Measurements from ENCODE around the gene TSPAN14.
A peak's percentile ranks its signal among the peaks of the same experiment; 100 is the strongest.

TSPAN14 gene

GRCh38 chr10:80484243-80484642 lies 30.1 kb downstream of the TSPAN14 start:
- no peak for TF ChIP-seq CTCF (IDR thresholded peaks at IDR 0.05; ENCODE audit: poor library complexity, severe bottlenecking)

GRCh38 chr10:80484676-80485075 lies 30.6 kb downstream of the TSPAN14 start:
- H3K4me3 ChIP-seq (ENCODE audit: severe bottlenecking): no peak overlapping the region
- H3K4me1 ChIP-seq (ENCODE audit: insufficient read depth, poor library complexity, severe bottlenecking): peaks cover 39% of the 10 kb centered on the region
- H3K36me3 ChIP-seq (ENCODE audit: low read depth): peaks cover 38% of the 10 kb centered on the region
- no peak for DNase-seq (ENCODE audit: low spot score)
- no peak for TF ChIP-seq CTCF (IDR thresholded peaks at IDR 0.05; ENCODE audit: poor library complexity, severe bottlenecking)
- no peaks in the 10 kb centered on the region for H3K9me3 ChIP-seq (ENCODE audit: severe bottlenecking)
- H3K27ac ChIP-seq (ENCODE audit: poor library complexity, severe bottlenecking): peak overlapping the region; percentile 22
- H3K27me3 ChIP-seq (ENCODE audit: insufficient read depth, poor library complexity, severe bottlenecking): no peaks in the 10 kb centered on the region
- ATAC-seq (ENCODE audit: low read depth): no peak

More at GRCh38 chr10:80484243-80484642, 30.1 kb downstream of the TSPAN14 start:
- Histone ChIP-seq H3K27me3 (ENCODE audit: insufficient read depth, poor library complexity, severe bottlenecking) (no peaks in the 10 kb centered on the region), H3K4me1 (ENCODE audit: insufficient read depth, poor library complexity, severe bottlenecking) (peaks cover 39% of the 10 kb centered on the region), H3K9me3 (ENCODE audit: severe bottlenecking) (no peaks in the 10 kb centered on the region), H3K4me3 (ENCODE audit: severe bottlenecking) (no peak overlapping the region), H3K27ac (ENCODE audit: poor library complexity, severe bottlenecking) (peak overlapping the region; percentile 22), H3K36me3 (ENCODE audit: low read depth) (peaks cover 34% of the 10 kb centered on the region)
- ATAC-seq (ENCODE audit: low read depth) (no peak), DNase-seq (ENCODE audit: low spot score) (no peak)

GRCh38 chr10:80485076-80485945 lies 31.2 kb downstream of the TSPAN14 start:
- H3K4me3 ChIP-seq (ENCODE audit: severe bottlenecking): no peak overlapping the region
- H3K4me1 ChIP-seq (ENCODE audit: insufficient read depth, poor library complexity, severe bottlenecking): peaks cover 39% of the 10 kb centered on the region
- no peaks in the 10 kb centered on the region for H3K9me3 ChIP-seq (ENCODE audit: severe bottlenecking)
- peaks cover 41% of the 10 kb centered on the region for H3K36me3 ChIP-seq (ENCODE audit: low read depth)
- no peaks in the 10 kb centered on the region for H3K27me3 ChIP-seq (ENCODE audit: insufficient read depth, poor library complexity, severe bottlenecking)
- peak overlapping the region; percentile 22 for H3K27ac ChIP-seq (ENCODE audit: poor library complexity, severe bottlenecking)
- no peak for TF ChIP-seq CTCF (IDR thresholded peaks at IDR 0.05; ENCODE audit: poor library complexity, severe bottlenecking)
- no peak for ATAC-seq (ENCODE audit: low read depth)
- no peak for DNase-seq (ENCODE audit: low spot score)

GRCh38 chr10:80485946-80486764 lies 32.0 kb downstream of the TSPAN14 start:
- no peak for TF ChIP-seq CTCF (IDR thresholded peaks at IDR 0.05; ENCODE audit: poor library complexity, severe bottlenecking)

More at GRCh38 chr10:80485946-80486764, 32.0 kb downstream of the TSPAN14 start:
- Histone ChIP-seq H3K27ac (ENCODE audit: poor library complexity, severe bottlenecking) (peak overlapping the region; percentile 33), H3K4me1 (ENCODE audit: insufficient read depth, poor library complexity, severe bottlenecking) (peaks cover 39% of the 10 kb centered on the region), H3K27me3 (ENCODE audit: insufficient read depth, poor library complexity, severe bottlenecking) (no peaks in the 10 kb centered on the region), H3K36me3 (ENCODE audit: low read depth) (peaks cover 46% of the 10 kb centered on the region), H3K9me3 (ENCODE audit: severe bottlenecking) (no peaks in the 10 kb centered on the region), H3K4me3 (ENCODE audit: severe bottlenecking) (no peak overlapping the region)
- ATAC-seq (ENCODE audit: low read depth): no peak
- no peak for DNase-seq (ENCODE audit: low spot score)
